ENCODE data around the gene PCDH9.

DNA sequence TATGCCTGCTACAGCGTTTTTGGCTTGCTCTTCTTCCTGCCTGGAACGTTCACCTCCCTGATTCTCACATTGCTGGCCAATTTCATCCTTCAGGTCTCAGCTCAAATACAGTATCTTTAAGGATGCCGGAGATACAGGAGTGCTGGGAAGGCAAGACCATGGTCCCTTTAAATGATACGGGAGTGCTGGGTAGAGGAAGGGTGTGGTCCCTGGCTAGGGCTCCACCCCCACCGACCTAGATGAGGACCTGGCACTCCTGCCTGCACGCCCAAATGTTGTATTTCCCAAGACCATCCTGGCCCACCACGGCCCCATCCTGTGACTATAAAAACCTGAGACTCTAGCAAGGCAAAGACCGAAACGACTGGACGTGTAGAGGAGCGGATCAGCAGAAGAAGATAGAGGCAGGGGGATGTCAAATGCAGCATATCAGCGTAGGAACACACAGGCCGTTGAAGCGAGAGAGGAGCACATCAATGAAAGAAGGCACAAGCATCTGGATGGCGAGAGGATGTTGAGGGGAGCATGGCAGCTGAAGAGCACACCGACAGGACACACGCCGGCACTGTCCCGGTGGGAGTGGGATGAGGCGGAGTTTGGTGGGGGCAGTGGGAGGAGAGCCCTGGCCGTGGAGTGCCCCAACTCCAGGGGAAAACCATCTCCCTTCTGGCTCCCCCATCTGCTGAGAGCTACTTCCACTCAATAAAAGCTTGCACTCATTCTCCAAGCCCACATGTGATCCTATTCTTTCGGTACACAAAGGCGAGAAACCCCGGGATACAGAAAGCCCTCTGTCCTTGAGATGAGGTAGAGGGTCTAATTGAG is 74.0 kb downstream of the PCDH9 start:
- TF ChIP-seq POLR2AphosphoS5 (IDR thresholded peaks at IDR 0.05; ENCODE audit: low read depth, low read length) (no peak), TCF7L2 (IDR thresholded peaks at IDR 0.05; ENCODE audit: low read depth, low read length) (no peak)
- TF ChIP-seq, protein P1, sequence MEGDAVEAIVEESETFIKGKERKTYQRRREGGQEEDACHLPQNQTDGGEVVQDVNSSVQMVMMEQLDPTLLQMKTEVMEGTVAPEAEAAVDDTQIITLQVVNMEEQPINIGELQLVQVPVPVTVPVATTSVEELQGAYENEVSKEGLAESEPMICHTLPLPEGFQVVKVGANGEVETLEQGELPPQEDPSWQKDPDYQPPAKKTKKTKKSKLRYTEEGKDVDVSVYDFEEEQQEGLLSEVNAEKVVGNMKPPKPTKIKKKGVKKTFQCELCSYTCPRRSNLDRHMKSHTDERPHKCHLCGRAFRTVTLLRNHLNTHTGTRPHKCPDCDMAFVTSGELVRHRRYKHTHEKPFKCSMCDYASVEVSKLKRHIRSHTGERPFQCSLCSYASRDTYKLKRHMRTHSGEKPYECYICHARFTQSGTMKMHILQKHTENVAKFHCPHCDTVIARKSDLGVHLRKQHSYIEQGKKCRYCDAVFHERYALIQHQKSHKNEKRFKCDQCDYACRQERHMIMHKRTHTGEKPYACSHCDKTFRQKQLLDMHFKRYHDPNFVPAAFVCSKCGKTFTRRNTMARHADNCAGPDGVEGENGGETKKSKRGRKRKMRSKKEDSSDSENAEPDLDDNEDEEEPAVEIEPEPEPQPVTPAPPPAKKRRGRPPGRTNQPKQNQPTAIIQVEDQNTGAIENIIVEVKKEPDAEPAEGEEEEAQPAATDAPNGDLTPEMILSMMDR (IDR thresholded peaks at IDR 0.05): no peak
- TF ChIP-seq, protein P2, sequence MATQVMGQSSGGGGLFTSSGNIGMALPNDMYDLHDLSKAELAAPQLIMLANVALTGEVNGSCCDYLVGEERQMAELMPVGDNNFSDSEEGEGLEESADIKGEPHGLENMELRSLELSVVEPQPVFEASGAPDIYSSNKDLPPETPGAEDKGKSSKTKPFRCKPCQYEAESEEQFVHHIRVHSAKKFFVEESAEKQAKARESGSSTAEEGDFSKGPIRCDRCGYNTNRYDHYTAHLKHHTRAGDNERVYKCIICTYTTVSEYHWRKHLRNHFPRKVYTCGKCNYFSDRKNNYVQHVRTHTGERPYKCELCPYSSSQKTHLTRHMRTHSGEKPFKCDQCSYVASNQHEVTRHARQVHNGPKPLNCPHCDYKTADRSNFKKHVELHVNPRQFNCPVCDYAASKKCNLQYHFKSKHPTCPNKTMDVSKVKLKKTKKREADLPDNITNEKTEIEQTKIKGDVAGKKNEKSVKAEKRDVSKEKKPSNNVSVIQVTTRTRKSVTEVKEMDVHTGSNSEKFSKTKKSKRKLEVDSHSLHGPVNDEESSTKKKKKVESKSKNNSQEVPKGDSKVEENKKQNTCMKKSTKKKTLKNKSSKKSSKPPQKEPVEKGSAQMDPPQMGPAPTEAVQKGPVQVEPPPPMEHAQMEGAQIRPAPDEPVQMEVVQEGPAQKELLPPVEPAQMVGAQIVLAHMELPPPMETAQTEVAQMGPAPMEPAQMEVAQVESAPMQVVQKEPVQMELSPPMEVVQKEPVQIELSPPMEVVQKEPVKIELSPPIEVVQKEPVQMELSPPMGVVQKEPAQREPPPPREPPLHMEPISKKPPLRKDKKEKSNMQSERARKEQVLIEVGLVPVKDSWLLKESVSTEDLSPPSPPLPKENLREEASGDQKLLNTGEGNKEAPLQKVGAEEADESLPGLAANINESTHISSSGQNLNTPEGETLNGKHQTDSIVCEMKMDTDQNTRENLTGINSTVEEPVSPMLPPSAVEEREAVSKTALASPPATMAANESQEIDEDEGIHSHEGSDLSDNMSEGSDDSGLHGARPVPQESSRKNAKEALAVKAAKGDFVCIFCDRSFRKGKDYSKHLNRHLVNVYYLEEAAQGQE (IDR thresholded peaks at IDR 0.05; ENCODE audit: insufficient read depth in 1 of 2, low read depth in 2 of 2, low read length in 1 of 2): no peak
